ENCODE results near the gene SEMA4B. TPM values are rescaled to one million over a fixed set of nuclear protein-coding genes. Genes with fewer than 3 reads are reported as not detected.

The SEMA4B gene
- total and polyA plus RNA-seq, 9 of the 15 experiments (the other 6 are each of a cell fraction or from before 2014, with no cell fraction given), result 1.3 to 33.6 (median 11.0) TPM

GRCh38 chr15:90188914-90189748 is 12.0 kb upstream of the SEMA4B start (continued):
- no peak for TF ChIP-seq PBX2 (CRISPR knock-in tag; IDR thresholded peaks at IDR 0.05; ENCODE audit: low read depth)
- no peak for TF ChIP-seq PBX2 (tag; conservative IDR thresholded peaks at IDR 0.05; ENCODE audit: low read depth)
- no peak for TF ChIP-seq MBD1 (CRISPR knock-in tag; IDR thresholded peaks at IDR 0.05)
- no peak for TF ChIP-seq BRCA1 (IDR thresholded peaks at IDR 0.05)
- TF ChIP-seq BRCA1 (CRISPR knock-in tag; IDR thresholded peaks at IDR 0.05), result no peak
- TF ChIP-seq GABPA (tag; conservative IDR thresholded peaks at IDR 0.05; ENCODE audit: low read depth), result no peak
- TF ChIP-seq FOXK1 (CRISPR knock-in tag; IDR thresholded peaks at IDR 0.05; ENCODE audit: borderline replicate concordance), result no peak
- TF ChIP-seq NCOR1 (IDR thresholded peaks at IDR 0.05), result no peak
- peak; percentile 88; the same call in 1 of the 2 replicates for TF ChIP-seq LARP7 (IDR thresholded peaks at IDR 0.05)
- TF ChIP-seq XRCC4 (IDR thresholded peaks at IDR 0.05; ENCODE audit: extremely low read depth, insufficient read depth, insufficient read length), result no peak
- no peak for TF ChIP-seq EZH2 (IDR thresholded peaks at IDR 0.05; ENCODE audit: borderline replicate concordance, low read depth, low read length)
- TF ChIP-seq TCF7 (IDR thresholded peaks at IDR 0.05; ENCODE audit: borderline replicate concordance), result no peak
- peak; percentile 99 for TF ChIP-seq SPI1 (IDR thresholded peaks at IDR 0.05; ENCODE audit: borderline replicate concordance, low read depth, low read length)
- peak; percentile 78 for TF ChIP-seq CEBPG (CRISPR knock-in tag; IDR thresholded peaks at IDR 0.05)
- peak; percentile 63 to 65 for TF ChIP-seq CEBPG (tag; conservative IDR thresholded peaks at IDR 0.05 in 1 of 2, IDR thresholded peaks at IDR 0.05 in 1 of 2)
- no peak for TF ChIP-seq MLX (CRISPR knock-in tag; conservative IDR thresholded peaks at IDR 0.05)
- no peak for TF ChIP-seq ZNF311 (CRISPR knock-in tag; IDR thresholded peaks at IDR 0.05)
- TF ChIP-seq ZNF282 (CRISPR knock-in tag; IDR thresholded peaks at IDR 0.05), result no peak
- TF ChIP-seq HLTF (IDR thresholded peaks at IDR 0.05), result peak; percentile 56; the same call in 1 of the 2 replicates
- no peak for TF ChIP-seq STAT5A (IDR thresholded peaks at IDR 0.05; ENCODE audit: borderline replicate concordance, low read length)
- no peak for TF ChIP-seq FOS (IDR thresholded peaks at IDR 0.05; ENCODE audit: extremely low read depth, insufficient read length)
- no peak for TF ChIP-seq POLR2AphosphoS2 (IDR thresholded peaks at IDR 0.05; ENCODE audit: low read length)
- no peak for TF ChIP-seq NR3C1 (CRISPR knock-in tag; IDR thresholded peaks at IDR 0.05)
- 0 out of 2 replicates have a peak, but pooled peaks have one; percentile 31 for TF ChIP-seq CTBP1 (IDR thresholded peaks at IDR 0.05; ENCODE audit: borderline replicate concordance)
- TF ChIP-seq C11orf30 (IDR thresholded peaks at IDR 0.05; ENCODE audit: low read depth), result no peak
- TF ChIP-seq FIP1L1 (IDR thresholded peaks at IDR 0.05; ENCODE audit: low read depth, low read length, poor library complexity, severe bottlenecking), result no peak
